Activated CD4-positive, CD25-positive, alpha-beta regulatory T cell treated with anti-CD3 and anti-CD28 coated beads, Interleukin-2, amount 50 U/mL, for 72 hours (primary cell): ENCODE data around the gene ZNF500.
A peak's percentile ranks its signal among the peaks of the same experiment; 100 is the strongest.
"Not testable (repeated sequence)": the region's sequence is repeated elsewhere in the genome, so short reads cannot be mapped to it uniquely, and the experiment has no call there.

ENCODE experiments used
- DNase-seq: peaks from one replicate; pipeline ENCODE4 v3.0.0; 2021

Gene ZNF500

DNA sequence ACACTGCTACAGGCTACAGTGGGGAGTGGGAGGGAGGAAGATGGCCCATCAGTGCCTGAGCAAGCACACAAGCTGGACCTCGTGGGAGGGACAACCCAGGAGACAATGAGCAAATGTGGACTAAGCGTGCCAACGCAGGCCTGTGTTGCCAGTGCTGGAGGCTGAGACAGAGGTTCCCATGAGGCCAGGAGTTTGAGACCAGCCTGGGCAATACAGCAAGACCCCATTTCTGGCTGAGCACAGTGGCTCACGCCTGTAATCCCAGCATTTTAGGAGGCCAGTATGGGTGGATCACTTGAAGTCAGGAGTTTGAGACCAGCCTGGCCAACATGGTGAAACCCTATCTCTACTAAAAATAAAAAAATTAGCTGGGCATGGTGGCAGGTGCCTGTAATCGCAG, 28.6 kb downstream of the ZNF500 start:
- DNase-seq, result not testable (repeated sequence)

DNA sequence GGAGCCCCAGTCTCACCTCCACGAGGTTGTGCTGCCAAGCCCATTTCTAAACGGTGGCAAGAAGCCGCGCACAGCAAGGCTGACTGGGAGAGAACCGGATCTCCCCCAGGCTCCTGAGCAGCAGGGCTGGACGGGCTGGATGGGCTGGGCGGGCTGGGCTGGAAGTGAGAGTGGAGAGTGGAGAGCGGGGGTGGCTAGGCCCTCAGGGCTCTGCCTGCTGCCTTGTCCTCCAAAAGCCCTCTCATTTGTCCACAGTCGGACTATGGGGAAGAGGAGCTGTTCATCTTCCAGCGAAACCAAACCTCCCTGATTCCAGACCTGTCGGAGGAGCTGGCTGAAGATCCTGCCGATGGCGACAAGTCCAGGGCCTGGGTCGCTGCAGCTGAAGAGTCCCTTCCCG, 29.4 kb downstream of the ZNF500 start:
- no peak for DNase-seq

DNA sequence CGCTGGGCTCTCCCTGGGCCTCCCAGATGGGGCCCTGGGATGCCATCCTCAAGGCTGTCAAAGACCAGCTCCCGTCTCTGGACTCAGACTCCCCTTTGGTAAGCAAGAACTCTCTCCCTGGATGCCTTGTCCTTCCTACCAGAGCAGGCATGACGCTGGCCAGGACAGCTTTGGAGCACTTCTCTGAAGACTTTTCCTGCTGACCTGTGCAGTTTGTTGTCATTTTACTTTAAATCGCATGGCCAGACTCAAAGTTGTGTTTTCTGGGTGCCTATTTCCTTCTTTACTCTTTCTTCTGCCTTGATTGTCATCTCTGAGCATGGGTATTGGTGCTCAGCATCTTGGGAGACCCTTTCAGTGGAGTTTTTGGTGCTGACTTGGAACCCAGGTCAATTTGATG, 30.4 kb downstream of the ZNF500 start:
- DNase-seq, result no peak

DNA sequence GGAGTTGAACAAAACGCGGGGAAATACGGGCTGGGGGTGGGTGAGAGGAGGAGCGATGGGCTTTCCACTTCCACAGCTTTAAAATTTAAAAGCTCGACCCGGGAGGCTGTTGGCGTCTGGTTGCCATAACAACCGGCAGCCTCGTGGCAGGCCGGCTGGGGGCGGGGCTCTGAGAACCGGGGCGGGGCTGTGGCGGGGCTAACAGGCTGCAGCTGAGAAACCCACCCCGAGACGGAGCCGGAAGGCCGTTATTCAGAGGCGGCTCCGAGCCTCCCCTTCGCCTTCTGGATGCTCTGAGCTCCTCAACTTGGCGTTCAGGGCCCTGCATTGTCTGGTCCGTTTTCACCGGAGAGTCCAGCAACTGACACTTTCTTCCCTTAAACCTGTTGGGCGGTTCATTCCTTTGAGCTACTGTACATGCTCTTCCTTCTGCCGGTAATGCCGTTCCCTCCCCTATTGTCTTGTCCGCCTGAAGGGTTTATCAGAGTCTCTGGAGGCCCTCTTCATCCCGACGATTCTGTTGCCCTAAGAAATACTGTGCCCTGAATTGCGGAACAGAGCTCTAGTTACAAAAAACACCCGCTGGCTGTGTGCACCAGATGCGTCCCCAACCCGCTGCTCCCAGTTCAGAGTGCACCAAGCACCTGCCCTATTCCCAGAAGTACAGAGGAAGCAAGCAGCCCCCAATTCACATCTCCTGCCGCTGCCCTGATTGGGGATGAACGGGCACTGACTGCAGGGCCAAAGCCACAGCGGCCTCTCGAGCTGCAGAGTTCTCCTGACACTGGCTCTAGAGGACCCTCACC, 32.0 kb downstream of the ZNF500 start:
- peak; percentile 90 for DNase-seq

DNA sequence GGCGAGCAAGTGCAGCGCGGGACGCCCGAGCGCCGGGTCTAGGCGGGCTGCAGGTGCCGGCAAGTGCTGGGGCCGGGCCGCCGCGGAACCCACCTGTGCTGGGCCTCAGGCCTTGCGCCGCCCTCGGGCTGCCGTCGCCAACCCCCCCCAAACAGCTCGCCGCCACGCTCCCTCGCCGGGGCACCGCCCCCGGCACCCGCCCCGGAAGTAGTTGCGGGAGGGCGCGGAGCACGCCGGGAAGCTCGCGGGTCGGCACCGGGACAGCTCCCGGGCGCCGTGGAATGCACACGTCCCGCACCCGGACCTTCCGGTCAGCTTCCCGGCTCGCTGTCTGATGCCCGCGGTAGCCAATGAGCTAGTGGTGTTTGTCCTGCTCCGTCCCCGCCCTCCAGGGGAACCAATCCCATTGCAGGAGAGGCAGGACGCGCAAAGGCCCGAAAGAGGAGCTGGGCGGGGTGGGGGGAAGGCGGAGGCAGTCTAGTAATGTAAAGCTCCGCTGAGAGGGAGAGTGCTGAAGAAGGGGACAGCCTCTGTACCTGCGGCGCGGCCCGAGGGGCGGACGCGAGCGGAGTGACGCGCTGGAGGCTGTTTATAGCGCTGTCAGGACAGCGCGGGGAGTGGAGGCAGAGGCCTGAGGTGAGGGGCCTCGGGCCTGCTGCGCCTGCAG, 32.8 kb downstream of the ZNF500 start, which contains the start of the genes ANKS3 and DNAAF8:
TSS of gene ANKS3 (minus strand) at position 209 of the 667 bp plus-strand sequence. CDS start 4,122 bp downstream, outside the sequence.
TSS of gene DNAAF8 (plus strand) at position 475 of the 667 bp plus-strand sequence. CDS start 1,978 bp downstream, outside the sequence.
- DNase-seq, result peak; percentile 81

DNA sequence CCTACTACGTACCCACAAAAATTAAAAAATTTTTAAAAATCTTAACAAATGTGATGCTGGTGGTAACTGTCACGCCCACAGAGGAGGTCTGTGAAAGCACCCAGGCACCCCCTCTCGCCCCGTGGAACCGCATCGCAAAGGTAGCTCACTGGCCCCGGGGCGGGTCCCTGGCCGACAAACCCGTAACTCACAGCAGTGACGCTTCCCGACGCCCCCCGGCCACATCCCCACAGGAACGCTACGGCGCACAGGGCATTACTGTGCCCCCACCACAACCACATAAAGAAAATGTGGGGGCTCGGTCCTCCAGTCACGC, 33.3 kb downstream of the ZNF500 start:
- DNase-seq, result no peak

DNA sequence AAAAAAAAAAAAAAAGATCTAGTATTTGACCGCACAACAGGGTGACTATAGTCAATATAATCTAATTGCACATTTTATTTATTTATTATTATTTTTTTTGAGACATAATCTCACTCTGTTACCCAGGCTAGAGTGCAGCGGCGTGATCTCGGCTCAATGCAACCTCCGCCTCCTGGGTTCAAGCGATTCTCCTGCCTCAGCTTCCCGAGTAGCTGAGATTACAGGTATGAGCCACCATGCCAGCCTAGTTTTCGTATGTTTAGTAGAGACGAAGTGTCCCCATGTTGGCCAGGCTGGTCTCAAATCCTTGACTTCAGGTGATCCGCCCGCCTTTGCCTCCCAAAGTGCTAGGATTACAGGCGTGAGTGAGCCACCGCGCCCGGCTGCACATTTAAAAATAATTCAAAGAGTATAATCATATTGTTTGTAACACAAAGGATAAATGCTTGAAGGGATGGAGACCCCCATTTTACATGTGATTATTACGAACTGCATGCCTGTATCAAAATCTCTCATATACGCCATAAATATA, 33.7 kb downstream of the ZNF500 start:
- no peak for DNase-seq

DNA sequence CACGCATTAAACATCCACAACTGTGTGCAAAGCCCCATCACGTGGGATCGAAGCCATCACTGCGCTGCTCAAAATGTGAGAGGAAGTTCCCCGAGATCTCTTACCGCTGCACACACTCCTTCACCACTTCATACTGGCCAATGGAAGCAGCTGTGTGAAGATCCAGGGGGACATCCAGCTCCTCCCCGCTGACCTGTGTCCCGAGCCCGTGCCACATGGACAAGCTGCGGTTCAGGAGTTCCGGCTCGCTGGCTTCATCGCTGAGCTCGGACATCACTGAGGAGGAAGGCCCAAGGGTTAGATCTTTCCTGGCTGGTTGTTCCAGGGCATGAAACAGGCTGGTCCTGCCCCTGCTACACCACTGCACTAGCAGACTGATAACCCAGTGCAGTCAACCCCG, 37.1 kb downstream of the ZNF500 start:
- no peak for DNase-seq

DNA sequence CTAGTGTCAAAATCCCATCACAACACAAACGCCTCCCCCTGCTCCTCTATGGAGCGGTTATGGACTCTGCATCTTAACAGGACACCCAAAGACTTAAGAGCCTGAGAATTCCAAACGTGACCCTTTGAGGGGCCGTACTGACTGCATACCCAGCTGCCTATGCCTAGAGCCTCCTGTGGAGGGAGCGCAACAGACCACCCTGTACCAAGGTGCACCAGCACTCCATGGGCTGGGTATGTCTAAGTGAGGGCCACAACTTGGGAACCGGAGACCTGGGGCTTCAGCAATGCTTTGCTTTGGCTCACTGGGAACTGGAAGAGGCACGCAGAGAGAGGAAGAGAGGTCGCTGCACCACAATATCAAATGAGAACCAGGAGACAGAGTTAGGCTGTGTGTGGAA, 38.3 kb downstream of the ZNF500 start:
- no peak for DNase-seq

DNA sequence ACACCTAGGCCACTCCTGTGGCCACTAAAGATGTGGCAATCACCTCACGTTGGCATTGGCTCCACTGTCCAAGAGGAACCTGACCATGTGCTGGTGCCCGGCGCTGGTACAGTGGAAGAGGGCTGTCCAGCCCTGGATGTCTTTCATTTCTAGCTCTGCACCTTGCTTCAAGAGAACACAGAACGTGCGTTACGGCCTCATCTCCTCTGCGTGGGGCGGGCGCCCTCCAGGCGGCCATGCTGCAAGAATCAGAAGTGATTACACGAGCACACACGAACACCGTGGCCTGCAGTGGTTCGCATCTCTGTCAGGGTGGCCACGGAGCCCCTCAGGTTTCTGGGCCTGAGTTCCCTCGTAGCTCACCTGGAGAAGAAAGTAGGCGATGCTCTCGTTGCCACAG, 40.3 kb downstream of the ZNF500 start:
- no peak for DNase-seq

DNA sequence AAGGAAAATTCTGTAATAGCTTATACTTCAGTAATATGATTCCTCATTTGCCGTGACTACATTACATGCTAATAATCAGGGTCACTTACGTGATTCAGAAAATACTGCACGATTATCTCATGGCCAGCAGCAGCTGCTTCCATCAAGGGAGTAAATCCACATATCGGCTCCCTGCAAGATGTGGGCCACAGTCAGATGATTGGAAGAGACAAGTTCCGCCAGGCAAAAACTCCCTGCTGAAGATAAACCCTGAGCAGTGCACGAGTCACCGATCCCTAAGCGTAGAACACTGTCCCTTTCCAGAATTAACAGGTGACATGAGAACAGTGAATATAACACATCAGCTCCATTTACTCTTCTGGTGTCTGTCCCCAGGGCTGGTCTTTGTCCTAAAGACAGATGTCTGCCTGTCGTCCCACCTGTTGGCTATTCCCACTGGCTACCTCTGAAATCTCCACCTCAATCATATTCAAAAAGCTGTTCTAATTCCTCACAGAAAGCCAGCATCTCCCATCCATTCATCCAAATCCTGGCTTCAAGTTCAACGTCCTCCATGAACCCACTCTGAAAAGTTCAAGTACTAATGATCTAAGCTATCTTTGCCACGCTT, 42.2 kb downstream of the ZNF500 start:
- no peak for DNase-seq

DNA sequence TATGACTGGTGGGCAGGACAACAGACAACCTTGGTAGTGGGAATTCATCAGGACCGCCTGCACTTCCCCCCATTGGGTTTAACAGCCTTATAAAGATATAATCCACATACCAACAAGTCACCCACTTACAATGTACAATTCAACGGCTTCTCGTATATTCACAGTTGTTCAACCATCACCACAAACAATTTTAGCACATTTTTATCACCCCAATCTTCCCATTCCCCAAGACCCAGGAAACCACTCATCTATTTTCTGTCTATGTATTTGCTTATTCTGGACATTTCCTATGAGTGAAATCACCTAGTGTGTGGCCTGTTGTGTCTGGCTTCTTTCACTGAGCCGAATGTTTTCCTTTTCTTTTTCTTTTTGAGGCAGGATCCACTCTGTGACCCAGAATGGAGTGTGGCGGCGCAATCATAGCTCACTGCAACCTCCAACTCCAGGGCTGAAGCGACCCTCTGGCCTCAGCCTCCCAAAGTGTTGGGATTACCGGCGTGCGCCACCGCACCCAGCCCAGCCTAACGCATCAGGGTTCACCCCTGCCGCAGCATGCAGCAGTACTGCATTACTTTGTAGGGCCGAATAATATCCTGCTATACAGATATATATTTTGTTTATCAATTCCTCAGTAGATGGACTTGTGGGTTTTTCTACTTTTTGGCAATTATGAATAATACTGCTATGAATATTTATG, 43.7 kb downstream of the ZNF500 start:
- DNase-seq, result no peak

DNA sequence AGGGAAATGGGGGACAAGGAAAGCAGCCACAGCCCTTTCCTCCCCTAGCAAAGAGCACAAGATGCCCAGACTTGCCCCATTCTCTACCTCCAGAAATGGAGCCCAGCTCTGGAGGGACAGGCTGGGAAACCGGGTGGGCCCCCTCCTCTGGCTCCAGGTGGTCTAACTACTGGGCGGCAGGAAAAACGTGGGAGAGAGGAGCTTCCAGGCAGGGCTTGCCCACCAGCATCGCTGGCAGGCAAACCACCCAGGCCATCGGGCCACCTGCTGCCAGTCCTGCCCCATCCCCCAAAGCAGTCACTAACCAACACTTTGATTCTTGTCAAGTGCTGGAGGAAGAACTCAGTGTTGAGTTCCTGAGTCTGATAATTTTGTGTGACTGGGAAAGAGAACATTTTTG, 48.5 kb downstream of the ZNF500 start:
- no peak for DNase-seq

DNA sequence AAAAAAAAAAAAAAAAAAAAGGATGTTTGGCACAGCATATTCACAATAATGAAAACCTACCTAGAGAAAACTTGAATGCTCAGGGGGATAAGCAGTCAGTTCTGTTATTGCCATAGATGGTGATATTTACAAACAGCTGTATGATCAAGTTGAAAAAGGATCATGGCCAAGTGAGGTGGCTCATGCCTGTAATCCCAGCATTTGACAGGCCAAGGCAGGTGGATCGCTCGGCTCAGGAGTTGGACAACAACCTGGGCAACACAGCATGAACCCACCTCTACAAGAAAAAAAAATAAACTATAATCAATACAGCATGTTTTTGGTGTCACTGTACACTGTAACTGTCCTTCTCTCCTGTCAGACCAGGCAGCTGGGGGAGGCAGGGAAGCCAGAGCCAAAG, 52.0 kb downstream of the ZNF500 start:
- no peak for DNase-seq

DNA sequence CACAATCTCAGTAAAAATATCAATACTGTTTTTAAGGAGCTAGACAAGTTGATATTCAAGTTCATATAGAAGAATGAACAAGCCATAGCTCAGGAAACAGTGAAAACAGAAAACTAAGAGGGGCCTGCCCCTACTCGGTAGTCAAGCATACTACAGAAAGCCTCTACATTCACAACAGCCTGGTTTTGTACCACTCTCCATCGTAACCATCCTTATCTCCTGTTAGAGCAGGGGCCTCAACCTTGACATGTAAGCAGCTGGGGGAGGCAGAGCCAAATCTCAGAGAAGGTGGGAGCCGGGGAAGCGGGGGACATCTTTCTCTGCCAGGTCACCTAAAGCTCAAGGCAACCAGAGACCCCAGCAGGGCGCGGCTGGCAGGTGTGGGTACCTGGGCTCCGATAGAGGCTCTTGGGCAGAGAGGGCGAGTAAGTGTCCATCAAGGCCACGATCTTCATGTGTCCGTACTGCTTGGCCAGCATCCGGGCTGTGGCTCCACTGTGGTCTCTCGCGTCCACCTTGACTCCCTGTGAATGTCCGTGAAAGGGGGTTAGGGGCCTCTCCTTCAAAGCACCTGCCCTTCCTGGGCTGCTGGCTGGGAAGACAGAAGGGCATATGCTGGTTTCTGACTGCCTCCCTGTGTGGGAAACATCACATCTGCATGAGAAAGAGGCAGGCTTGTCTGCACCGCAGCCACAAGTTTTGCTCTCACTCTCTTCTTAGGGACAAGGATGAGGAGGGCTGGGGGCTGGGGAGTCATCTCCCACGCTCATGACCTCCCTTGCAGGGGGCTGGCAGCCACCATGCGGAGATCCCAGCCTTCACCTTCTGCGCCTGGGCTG, 53.1 kb downstream of the ZNF500 start:
- DNase-seq, result no peak

DNA sequence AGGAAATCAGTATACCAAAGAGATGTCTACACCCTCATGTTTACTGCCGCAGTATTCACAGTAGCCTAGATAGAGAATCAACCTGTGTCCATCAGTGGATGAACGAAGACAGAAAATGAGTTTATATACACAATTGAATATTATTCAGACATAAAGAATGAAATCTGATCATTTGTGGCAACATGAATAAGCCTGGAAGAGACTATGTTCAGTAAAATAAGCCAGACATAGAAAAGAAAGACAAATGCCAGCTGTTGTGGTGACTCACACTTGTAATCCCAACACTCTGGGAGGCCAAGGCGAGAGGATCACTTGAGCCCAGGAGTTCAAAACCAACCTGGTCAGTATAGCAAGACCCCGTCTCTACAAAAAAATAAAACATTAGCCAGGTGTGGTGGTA, 57.5 kb downstream of the ZNF500 start:
- DNase-seq, result no peak

DNA sequence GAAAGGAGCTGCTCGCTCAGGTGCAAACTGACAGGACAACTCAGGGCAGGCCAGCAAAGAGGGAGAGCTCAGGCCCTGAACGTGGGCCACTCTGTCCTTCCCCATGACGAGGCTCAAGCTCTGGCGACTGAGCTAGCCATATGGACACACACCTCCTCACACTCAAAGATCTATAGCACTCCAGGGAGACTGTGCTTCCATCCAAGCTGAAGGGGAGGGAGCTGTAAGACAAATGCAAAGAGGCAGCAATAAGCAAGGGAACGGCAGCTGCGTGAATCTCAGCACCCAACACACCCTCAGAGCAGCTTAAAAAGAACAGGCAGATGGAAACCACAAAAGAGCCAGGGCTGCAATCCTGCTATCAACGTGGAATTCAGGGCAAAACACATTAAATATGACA, 60.1 kb downstream of the ZNF500 start:
- no peak for DNase-seq

DNA sequence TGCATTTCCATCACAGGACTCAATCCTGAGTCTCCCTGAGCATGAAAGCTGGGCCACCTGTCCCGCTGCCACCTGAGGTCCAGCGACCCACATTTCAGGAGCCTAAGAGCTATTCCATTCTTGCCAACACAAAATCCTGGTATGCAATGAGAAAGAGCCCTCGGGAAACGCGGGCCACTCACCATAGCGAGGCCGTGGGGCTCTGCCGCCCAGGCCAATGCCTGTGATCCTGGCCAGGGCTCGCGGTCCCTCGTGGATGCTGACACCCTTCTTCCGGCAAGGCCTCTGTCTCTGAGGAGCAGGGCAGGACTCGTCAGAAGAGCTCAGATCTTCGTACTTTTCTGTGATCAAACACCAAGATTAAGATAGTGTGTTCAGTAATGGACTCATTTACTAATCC, 62.0 kb downstream of the ZNF500 start:
- no peak for DNase-seq

DNA sequence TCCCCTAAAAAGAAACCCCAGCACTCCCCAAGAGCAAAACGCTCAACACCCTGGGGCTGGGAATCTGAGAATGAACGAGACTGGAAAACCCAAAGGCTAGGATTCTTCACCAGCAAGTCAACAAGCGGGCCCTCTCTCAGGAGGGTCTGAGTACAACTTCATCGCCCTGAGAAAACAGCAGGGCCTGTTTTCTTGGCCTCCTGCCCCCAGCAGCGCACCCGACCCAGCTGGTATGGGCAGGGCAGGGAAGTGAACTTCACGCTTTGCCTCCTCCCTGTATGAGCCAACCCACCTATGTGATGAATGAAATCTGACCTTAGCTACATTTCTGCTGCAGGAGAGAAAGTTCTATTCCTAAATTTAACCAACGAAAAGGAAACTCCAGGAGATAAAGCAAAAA, 62.5 kb downstream of the ZNF500 start:
- no peak for DNase-seq

DNA sequence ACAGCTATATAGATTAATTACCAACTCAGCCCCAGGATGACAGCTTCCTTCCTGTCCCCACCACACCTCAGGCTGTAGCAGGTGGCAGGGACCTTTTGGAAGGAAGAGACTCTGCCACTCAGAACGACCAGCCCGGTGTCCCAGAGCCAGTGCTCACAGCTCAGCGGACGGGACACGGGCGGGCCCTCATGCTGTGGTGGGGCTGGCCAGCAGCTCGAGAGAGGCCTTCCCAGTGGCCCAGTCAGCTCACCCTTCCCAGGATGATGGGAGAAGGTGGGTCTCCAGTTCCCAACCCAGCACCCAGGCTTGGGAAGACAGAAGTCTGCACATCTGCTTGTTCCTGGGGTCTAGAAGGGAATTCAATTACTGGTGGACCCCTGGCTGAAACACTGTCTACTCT, 63.1 kb downstream of the ZNF500 start:
- no peak for DNase-seq

DNA sequence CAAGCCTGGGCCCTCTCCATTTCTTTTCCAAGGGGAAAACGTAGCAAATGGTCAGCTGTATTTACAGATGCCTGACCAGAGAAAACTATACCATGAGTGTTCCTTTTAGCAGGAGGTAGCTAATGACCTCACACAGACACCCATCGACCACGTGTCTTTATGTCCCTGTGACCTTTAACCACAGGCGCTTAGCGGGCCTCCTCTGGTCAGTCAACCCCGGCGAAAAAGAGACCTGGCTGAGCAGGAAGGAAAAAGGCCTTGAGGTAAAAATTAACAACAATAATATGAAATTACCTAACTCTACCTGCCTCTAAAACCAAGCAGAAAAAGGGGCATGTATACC, 64.5 kb downstream of the ZNF500 start:
- DNase-seq, result no peak

DNA sequence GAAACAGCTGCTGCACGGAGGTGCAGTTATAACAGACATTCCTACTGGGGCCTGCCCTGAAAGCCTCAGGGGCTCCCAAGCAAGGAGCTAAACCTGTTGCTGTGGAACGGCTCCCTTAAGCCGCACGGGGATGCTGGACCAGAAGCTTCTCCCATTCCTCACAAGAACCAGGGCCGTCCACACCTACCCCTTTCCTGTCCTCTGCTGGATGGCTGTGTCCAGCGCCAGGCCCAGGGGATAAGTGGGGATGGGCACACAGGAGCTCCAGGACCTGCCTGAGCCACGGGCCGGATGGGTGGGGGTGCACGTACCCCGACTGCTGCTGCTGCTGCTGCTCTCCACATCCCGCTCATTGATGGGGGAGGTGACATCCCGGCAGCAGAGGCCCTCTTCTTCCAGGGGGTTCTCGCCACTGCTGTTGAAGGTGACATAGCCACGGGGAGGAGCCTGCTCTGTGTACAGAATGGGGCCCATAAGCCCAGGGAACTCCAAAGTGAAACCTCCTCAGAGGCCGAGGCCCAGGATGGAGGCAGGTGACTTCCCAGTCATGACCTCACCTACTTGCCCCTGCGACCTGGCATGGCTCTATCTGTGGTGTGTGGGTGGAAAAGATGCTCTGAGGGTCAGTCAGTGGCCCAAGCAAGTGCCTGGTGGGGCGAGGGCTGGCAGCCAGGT, 65.0 kb downstream of the ZNF500 start:
- DNase-seq, result no peak
